Measurements from ENCODE around the gene EFNA2.

EFNA2 gene

DNA sequence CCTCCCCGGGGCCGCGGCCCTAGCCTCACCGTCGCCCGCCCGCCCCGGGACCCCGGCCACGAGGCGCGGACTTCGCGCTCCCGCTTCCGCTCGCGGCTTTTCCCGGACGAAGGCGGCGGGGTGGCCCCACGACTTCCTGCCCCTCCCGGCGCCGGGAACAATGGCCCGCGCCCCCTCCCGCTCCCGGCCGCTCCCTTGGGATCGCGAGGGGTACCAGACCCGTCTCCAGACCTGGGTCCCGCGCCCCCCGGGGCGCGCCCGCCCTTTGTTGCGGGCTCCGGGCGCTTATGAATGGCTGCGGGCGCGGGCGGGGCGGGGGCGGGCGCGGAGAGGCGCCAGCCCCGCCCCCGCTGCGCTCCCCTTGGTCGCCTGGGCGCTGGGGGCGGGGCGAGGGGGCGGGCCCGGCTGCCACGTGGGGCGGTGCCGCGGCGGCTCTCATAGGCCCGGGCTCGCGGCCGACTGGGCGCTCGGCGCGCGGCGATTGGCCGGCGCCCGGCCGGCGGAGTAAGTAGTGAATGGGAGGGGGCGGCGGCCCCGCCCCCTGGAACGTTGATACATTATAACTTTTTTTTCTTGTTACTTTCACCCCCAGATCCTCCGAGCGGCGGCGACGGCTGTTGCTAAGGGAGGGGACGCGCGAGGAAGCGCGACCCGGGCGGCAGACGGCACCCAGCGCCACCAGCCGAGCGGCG is 36.2 kb upstream of the EFNA2 start:
- peak; percentile 95 for DNase-seq

DNA sequence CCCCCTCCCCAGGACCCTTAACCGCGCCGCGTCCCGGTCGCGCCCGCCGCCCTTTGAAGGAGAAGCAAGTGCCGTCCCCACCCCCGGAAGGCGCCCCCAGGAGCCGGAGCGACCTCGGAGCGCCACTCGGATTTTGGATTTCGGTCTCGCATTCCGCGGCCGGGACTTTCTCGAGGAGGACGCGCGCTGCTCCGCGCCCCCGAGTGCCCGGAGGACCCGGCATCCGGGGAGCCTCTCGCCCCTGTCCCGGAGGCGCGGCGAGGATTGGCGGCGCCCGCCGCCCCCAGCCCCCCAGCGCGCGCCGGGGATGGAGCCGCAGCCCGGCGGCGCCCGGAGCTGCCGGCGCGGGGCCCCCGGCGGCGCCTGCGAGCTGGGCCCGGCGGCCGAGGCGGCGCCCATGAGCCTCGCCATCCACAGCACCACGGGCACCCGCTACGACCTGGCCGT is 35.7 kb upstream of the EFNA2 start:
- DNase-seq = no peak

DNA sequence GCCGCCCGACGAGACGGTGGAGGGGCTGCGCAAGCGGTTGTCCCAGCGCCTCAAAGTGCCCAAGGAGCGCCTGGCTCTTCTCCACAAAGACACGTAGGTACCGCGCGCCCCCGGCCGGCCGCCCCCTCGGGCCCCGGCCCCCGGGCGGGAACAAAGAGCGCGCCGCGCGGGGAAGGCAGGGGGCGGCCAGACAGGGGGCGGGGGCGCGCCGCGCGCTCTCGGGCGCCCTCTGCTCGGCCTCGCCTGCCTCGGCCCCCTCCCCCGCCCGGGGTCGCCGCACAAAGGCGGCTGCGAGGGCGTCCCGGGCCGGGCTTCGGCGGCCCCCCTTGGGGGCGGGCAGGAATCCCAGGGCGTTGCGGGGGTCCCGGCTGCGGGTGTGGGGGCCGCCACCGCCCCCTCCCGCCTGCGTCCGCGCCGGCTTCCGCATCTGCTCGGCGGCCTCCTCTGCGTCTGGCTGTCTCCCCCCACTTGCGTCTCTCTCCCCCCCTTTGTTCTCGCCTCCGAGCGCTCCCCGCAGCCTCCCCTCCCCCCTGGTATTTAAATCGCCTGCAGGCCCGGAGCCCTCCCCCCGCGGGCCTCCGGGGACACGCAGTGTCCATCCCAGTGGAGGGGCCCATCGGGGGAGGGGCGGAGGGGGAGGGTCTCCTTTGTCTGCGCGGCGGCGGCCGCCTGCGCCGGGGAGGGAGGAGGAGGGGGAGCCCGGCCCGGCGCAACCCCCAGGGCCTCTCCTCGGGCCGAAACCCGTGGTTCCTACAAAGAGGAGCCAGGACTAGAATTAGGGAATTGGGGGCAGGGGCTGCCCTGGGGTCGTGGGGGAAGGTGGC is 35.0 kb upstream of the EFNA2 start:
- no peak for DNase-seq

GRCh38 chr19:1251330-1252220 is 34.1 kb upstream of the EFNA2 start:
- DNase-seq = peak; percentile 21

- peak; percentile 50 for DNase-seq
Measured at GRCh38 chr19:1252221-1252820, 33.4 kb upstream of the EFNA2 start.

GRCh38 chr19:1252821-1253513 is 32.7 kb upstream of the EFNA2 start:
- DNase-seq = peak; percentile 78

DNA sequence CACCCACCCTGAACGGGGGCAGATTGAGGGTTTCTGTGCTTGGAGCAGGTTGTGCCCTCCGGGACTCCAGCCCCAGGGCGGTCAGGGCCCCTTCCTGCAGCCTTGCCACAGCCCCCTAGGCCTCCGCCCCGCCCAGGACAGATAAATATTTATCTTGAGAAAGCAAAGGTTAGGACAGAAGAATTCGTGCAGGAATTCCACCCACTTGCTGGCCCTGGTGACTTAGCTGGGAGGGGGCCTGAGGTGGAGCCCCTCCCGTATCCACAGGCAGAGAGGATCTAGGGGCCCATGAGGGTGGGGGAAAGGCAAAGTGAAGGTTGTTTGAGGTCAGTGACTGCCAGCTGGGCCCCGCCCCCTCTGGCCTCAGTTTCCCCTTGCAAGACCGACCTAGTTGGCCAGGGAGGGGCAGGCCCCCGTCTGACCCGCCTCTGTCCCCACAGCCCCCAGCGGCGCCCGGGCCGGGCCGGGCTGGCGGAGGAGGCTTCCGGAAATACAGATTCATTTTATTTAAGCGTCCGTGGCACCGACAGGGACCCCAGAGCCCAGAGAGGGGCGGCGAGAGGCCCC is 32.1 kb upstream of the EFNA2 start:
- DNase-seq = peak; percentile 72

DNA sequence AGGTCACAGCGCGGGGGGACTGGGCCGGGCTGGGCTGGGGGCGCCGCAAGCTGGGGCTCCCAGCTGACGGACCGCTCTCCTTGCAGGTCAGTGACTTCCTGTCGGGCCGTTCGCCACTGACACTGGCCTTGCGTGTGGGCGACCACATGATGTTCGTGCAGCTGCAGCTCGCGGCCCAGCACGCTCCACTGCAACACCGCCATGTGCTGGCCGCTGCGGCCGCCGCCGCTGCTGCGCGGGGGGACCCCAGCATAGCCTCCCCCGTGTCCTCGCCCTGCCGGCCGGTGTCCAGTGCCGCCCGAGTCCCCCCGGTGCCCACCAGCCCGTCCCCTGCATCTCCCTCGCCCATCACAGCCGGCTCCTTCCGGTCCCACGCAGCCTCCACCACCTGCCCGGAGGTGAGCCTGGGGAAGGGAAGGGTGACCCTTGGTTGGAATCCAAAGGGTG is 31.6 kb upstream of the EFNA2 start:
- no peak for DNase-seq

- DNase-seq = no peak
Measured at GRCh38 chr19:1254530-1255185, 31.0 kb upstream of the EFNA2 start.

DNA sequence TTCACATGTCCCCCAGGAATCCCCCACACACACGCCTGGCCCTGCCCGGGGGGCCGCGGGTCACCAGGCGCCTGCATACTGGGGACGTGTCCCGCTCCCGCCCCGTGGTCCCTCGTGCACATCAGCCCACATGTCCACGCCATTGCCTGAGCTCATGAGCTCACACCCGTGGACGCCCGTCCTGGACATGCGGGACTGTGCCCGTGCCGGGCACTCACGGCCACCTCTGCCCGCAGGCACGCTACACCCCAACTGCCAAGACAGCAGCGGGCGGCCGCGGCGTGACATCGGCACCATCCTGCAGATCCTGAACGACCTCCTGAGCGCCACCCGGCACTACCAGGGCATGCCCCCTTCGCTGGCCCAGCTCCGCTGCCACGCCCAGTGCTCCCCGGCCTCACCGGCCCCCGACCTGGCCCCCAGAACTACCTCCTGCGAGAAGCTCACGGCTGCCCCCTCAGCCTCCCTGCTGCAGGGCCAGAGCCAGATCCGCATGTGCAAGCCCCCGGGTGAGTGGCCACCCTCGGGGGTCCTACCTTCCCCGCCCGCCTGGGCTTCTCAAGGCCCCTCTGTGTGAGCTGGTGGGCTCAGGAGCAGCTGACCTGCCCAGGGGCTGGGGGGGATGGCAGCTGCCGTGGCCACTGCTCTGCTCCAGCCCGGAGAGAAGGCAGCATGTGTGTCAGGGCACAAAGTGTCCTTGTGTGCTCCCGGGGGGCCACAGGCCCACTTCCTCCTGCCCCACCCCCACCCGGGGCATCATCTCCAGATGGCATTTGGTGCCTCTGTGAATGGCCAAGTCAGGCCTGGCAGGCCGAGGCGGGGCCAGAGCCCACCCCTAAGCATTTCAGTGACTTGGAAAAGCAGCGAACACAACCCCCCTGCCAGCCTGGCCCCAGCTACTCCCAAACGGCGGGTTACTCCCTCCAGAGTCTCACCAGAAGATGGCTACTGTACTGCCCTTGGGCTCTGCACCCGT is 30.2 kb upstream of the EFNA2 start:
- DNase-seq = no peak

DNA sequence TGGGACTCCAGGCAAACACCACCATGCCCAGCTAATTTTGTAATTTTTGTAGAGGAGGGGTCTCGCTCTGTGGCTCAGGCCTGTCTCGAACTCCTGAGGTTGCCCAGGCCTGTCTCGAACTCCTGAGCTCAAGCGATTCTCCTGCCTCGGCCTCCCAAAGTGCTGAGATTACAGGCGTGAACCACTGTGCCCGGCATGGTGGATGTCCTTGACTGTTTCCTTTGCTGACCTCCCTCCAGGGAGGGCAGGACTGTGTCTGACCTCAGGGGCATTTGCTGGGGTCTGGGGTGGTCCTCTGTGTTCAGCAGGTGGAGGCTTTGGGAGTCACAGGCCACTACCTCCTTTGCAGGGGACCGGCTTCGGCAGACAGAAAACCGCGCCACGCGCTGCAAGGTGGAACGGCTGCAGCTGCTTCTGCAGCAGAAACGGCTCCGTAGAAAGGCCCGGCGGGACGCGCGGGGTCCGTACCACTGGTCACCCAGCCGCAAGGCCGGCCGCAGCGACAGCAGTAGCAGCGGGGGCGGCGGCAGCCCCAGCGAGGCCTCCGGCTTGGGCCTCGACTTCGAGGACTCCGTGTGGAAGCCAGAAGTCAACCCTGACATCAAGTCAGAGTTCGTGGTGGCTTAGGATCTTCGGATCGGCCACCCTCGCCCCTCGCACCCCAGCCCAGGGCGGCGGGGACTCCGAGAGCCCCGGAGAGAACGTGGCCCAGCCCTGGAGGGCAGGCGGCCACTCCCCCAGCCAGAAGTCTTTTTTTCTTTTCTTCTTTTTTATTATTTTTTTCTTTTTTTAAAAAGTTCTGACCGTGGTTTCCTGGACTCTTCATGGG is 28.8 kb upstream of the EFNA2 start:
- no peak for DNase-seq

- DNase-seq = no peak
Measured at GRCh38 chr19:1257475-1258162, 28.1 kb upstream of the EFNA2 start.

DNA sequence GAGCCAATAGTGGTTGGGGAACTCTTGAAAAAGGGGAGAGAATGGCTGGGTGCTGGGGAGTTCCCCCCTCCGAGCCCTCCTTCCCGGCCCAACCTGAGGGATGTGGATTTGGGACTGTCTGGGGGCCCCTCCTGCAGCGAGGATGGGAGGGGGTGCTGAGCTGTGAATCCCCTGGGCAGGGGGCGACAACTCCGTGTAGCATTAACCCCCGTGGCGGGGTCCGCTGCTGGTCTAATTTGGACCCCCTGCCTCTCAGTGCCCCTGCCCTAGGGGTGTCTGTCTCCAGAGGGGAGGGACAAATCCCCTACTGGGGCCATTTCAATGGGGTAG is 27.5 kb upstream of the EFNA2 start:
- no peak for DNase-seq

DNA sequence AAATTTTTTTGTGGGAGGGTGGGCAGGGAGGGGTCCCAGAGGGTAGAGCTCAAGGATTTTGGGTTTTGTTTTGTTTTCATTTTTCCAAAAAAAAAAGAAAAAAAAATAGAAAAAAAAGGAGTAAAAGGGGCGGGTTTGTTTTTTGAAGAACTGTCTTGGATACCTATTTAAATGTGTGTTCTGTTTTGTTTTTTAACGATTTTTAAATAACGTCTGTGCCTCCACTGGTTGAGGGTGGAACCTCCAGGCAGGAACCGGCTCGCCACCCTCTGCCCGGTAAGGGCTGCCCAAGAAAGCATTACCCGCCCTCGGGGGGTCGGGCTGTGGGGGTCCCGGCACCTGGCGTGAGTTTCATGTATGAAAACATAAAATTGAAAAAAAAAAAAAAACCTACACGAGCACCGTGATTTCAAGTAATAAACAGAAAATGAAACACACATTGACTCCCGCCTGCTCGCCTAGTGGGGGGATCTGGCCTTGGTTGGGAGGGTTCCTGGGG is 26.9 kb upstream of the EFNA2 start:
- DNase-seq = no peak

- peak; percentile 34 for DNase-seq
Measured at GRCh38 chr19:1259206-1259875, 26.3 kb upstream of the EFNA2 start.

DNA sequence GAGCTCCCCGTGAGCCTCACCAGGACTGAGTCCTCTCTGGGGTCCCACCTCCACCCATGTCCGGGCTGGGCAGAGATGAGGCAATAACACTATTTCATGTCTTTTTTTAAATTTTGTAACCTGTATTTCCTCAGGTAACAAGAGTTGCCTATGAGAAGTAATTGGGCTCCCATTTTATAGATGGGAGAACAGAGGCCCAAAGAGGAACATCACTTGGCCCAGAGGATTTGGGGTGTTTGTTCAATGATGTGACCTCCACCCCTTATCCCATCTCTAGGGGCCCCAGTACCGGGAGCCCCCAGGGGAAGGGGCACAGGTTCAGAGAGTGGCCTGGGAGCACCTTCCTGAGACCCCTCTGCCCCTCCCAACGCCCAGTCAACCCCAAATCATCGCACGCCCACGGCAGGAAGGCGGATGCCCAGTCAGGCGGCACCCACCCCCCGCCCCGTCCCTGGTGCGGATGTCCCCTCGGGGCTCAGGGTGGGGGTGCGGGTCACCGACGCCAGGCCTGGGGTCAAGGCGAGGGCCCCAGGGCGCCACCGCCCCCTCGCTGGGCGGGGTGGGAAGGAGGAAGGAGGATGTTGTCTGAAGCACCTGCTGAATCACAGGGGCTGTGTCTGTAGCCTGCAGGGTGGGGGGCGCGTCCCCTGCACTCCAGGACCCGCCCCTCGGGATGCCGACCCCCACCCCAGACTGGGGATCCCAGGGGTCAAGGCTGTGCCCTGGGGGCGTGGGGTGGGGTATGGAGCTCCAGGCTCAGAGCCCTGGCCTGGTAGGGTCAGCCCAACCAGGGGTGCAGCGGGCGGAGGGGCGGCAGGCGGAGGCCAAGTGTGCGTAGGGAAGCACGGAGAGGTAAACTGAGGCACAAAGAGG is 25.6 kb upstream of the EFNA2 start:
- no peak for DNase-seq
